Endothelial cell of umbilical vein (primary cell): Measurements from ENCODE around the gene ACLY. TPM values are rescaled to one million over a fixed set of nuclear protein-coding genes. Genes with fewer than 3 reads are reported as not detected.

Experiments used
- BruUV-seq: library from RNA; stranded (reverse); fragments of 400-500 nt; replicated peaks from 2 replicates; lab custom pipeline; 2021; lab: Mats Ljungman, UMichigan
- CTCF ChIA-PET: fragments of 300-600, 350-600 bp; sonication (Branson Sonifier 250); formaldehyde crosslinking; loops from one replicate; lab custom pipeline; 2021; ENCODE audit warnings: antibody characterized with exemption, inconsistent platforms; lab: Charles Lee
- POLR2A ChIA-PET: fragments of 300-600, 350-600 bp; sonication (Branson Sonifier 250); formaldehyde crosslinking; loops from one replicate; lab custom pipeline; 2021; ENCODE audit warnings: antibody characterized with exemption, inconsistent platforms; lab: Charles Lee
- DNase-seq: peaks from one replicate; pipeline ENCODE4 v3.0.0-alpha.2; 2011; ENCODE audit warnings: low read depth, low spot score
- FAIRE-seq: peaks from 2 replicates; lab custom pipeline; 2011; peaks lifted over from hg19 to GRCh38; lab: Jason Lieb, UNC
- H2AFZ ChIP-seq: 2 replicates; pipeline ENCODE4 v1.6.0; 2012; ENCODE audit warnings: low read depth, low read length, control low read depth, inconsistent platforms
- H3K27ac ChIP-seq: 2 replicates; pipeline ENCODE4 v1.5.1; 2011; ENCODE audit warnings: low read depth, mild to moderate bottlenecking, control low read depth, low read length, moderate library complexity; ENCODE audit not compliant: insufficient read depth
- H3K27me3 ChIP-seq, 2 experiments: 2 replicates each; pipeline versions ENCODE4 v1.6.0 to v1.6.1; 2011; ENCODE audit warnings: low read length in 2 of 2, mixed read lengths in 1 of 2; ENCODE audit not compliant: control insufficient read depth in 2 of 2, insufficient read depth in 2 of 2
- H3K36me3 ChIP-seq, 2 experiments: 2 replicates in 1 of 2; 3 replicates in 1 of 2; pipeline ENCODE4 v1.5.1; 2011; ENCODE audit warnings: low read length in 2 of 2, mild to moderate bottlenecking in 1 of 2, moderate library complexity in 1 of 2; ENCODE audit not compliant: control insufficient read depth in 2 of 2, insufficient read depth in 2 of 2; ENCODE audit errors: extremely low read depth in 1 of 2
- H3K4me1 ChIP-seq: 3 replicates; pipeline ENCODE4 v1.5.1; 2011; ENCODE audit warnings: mild to moderate bottlenecking, low read length; ENCODE audit not compliant: control insufficient read depth, insufficient read depth; ENCODE audit errors: extremely low read depth
- H3K4me2 ChIP-seq: 2 replicates; pipeline ENCODE4 v1.6.1; 2011; ENCODE audit warnings: low read length, control low read depth, mixed read lengths; ENCODE audit not compliant: insufficient read depth
- H3K4me3 ChIP-seq, 3 experiments: fragments of 200-600 bp in 1 of 3; sonication (generic), shearing (Covaris generic) in 1 of 3; replicated peaks in 1 of 3; 2 replicates each; pipeline ENCODE4 v1.5.1; 2011 to 2016; ENCODE audit warnings: control low read depth in 3 of 3, low read length in 3 of 3, mild to moderate bottlenecking in 2 of 3, inconsistent platforms in 1 of 3, low read depth in 1 of 3, moderate library complexity in 1 of 3; ENCODE audit not compliant: insufficient read depth in 1 of 3
- H3K79me2 ChIP-seq: 2 replicates; pipeline ENCODE4 v1.6.0; 2012; ENCODE audit warnings: low read length, inconsistent platforms; ENCODE audit not compliant: control insufficient read depth, insufficient read depth
- H3K9ac ChIP-seq: replicated peaks from 2 replicates; pipeline ENCODE3; 2011; ENCODE audit warnings: low read length, control low read depth; ENCODE audit not compliant: insufficient read depth; ENCODE audit errors: extremely low read depth
- H3K9me1 ChIP-seq: replicated peaks from 3 replicates; pipeline ENCODE4 v1.6.0; 2011; ENCODE audit warnings: mild to moderate bottlenecking, low read length; ENCODE audit not compliant: control insufficient read depth, insufficient read depth; ENCODE audit errors: extremely low read depth
- H3K9me3 ChIP-seq: replicated peaks from 2 replicates; pipeline ENCODE4 v1.5.1; 2012; ENCODE audit warnings: low read length, inconsistent platforms; ENCODE audit not compliant: control insufficient read depth, insufficient read depth
- H4K20me1 ChIP-seq: replicated peaks from 2 replicates; pipeline ENCODE3; 2011; ENCODE audit warnings: mild to moderate bottlenecking, low read length; ENCODE audit not compliant: control insufficient read depth, insufficient read depth; ENCODE audit errors: extremely low read depth
- CTCF ChIP-seq, 2 donors: IDR thresholded peaks; 1 replicate in 1 of 2; 2 replicates in 1 of 2; pipeline ENCODE4 v1.5.1; 2011; ENCODE audit warnings: low read length in 2 of 2, mild to moderate bottlenecking in 2 of 2, moderate library complexity in 2 of 2, control low read depth in 1 of 2, inconsistent platforms in 1 of 2, low read depth in 1 of 2; ENCODE audit not compliant: insufficient read depth in 1 of 2; ENCODE audit errors: extremely low read depth in 1 of 2
- EZH2 ChIP-seq: IDR thresholded peaks from 2 replicates; pipeline ENCODE4 v1.6.1; 2012; ENCODE audit warnings: borderline replicate concordance, low read depth, mild to moderate bottlenecking, moderate library complexity, low read length, inconsistent platforms; ENCODE audit not compliant: severe bottlenecking
- FOS ChIP-seq: IDR thresholded peaks from 2 replicates; pipeline ENCODE4 v1.6.1; 2011; ENCODE audit warnings: mild to moderate bottlenecking, low read length, moderate library complexity, borderline replicate concordance; ENCODE audit not compliant: insufficient read depth
- GATA2 ChIP-seq: IDR thresholded peaks from 2 replicates; pipeline ENCODE4 v1.7.0; 2011; ENCODE audit warnings: low read depth, mild to moderate bottlenecking, moderate library complexity, mixed read lengths, low read length; ENCODE audit not compliant: insufficient read length, insufficient read depth
- JUN ChIP-seq: IDR thresholded peaks from 2 replicates; pipeline ENCODE4 v1.6.1; 2011; ENCODE audit warnings: borderline replicate concordance, low read depth; ENCODE audit not compliant: insufficient read length, insufficient read depth
- MAX ChIP-seq: IDR thresholded peaks from 2 replicates; pipeline ENCODE4 v1.6.1; 2011; ENCODE audit not compliant: insufficient read depth, insufficient read length
- MYC ChIP-seq: IDR thresholded peaks from one replicate; pipeline ENCODE4 v1.6.1; 2011; ENCODE audit warnings: mild to moderate bottlenecking, low read depth, low read length
- POLR2A ChIP-seq: IDR thresholded peaks from 2 replicates; pipeline ENCODE4 v1.6.1; 2012; ENCODE audit warnings: low read depth, mild to moderate bottlenecking, control low read depth, low read length
- POLR2AphosphoS5 ChIP-seq: IDR thresholded peaks from 2 replicates; pipeline ENCODE4 v1.6.1; 2012; ENCODE audit warnings: low read depth, mild to moderate bottlenecking, control low read depth, low read length, moderate library complexity; ENCODE audit not compliant: insufficient read depth
- dilution Hi-C: fragments of 300-500 bp; cut with MboI; formaldehyde crosslinking; loops from one replicate; pipeline ENCODE4 v1.15.0; 2019; ENCODE audit warnings: low sequenced_read_pairs; ENCODE audit not compliant: extremely low pct_ligation_motif_present
- intact Hi-C: fragments of 100-400 bp; cut with micrococcal nuclease; formaldehyde crosslinking; loops from one replicate; pipeline ENCODE4 v1.10.0; 2022
- polyA plus RNA-seq, 4 experiments: library from polyadenylated mRNA; depleted of rRNA in 3 of 4; stranded (reverse) in 3 of 4; unstranded in 1 of 4; fragments of >200 nt; gene quantifications; 2 replicates each; pipeline versions ENCODE4 v1.2.1 to v1.2.3, GENCODE V29; 2011 to 2012; ENCODE audit warnings: missing spikeins in 1 of 4
- total RNA-seq: library from RNA; stranded (reverse); gene quantifications from 2 replicates; pipeline ENCODE4 v1.2.3, GENCODE V29; 2021

The ACLY gene
- total and polyA plus RNA-seq, 2 donors (not counting 3 experiments of a cell fraction or from before 2014, with no cell fraction given), result 174 to 324 TPM

- Histone ChIP-seq H3K27ac (no peak overlapping the region), H2AFZ (no peak overlapping the region), H3K27me3 (no peaks in the 10 kb centered on the region), H3K4me1 (no peaks in the 10 kb centered on the region), H3K9ac (no peak overlapping the region), H3K4me2 (no peak overlapping the region), H3K4me3 (no peak overlapping the region), H3K9me3 (no peaks in the 10 kb centered on the region), H3K36me3 (peaks cover 56 to 71% of the 10 kb centered on the region in 2 experiments), H3K9me1 (no peaks in the 10 kb centered on the region), H3K79me2 (peaks cover 12% of the 10 kb centered on the region), H4K20me1 (no peaks in the 10 kb centered on the region)
- DNase-seq (no peak), FAIRE-seq (no peak)
- intact Hi-C loops (no loop called here), dilution Hi-C loops (no loop called here)
- no TSS peak for BruUV-seq
- POLR2A ChIA-PET, result no interaction called here
- CTCF ChIA-PET, result no interaction called here
- TF ChIP-seq MYC (no peak), FOS (no peak), JUN (no peak), POLR2A (no peak), CTCF (IDR thresholded peaks at IDR 0.05; ENCODE audit: extremely low read depth in 1 of 2, insufficient read depth in 1 of 2, low read depth in 1 of 2, low read length in 2 of 2) (no peak), GATA2 (no peak), EZH2 (no peak), POLR2AphosphoS5 (no peak), MAX (no peak)
Observed at GRCh38 chr17:41896726-41897125, 22.0 kb downstream of the ACLY start.
